Measurements from ENCODE around the gene PBX3. TPM values are rescaled to one million over a fixed set of nuclear protein-coding genes. Genes with fewer than 3 reads are reported as not detected.
"Not testable (repeated sequence)": the region's sequence is repeated elsewhere in the genome, so short reads cannot be mapped to it uniquely, and the experiment has no call there.

Gene PBX3
- polyA plus RNA-seq, 12 donors: 11.2 to 26.2 (median 15.6) TPM; not detected in 1

GRCh38 chr9:125772740-125773139, 25.6 kb downstream of the PBX3 start:
- DNase-seq: no peak

- no peak for DNase-seq
Observed at GRCh38 chr9:125774106-125774505, 26.9 kb downstream of the PBX3 start.

GRCh38 chr9:125776789-125777188, 29.6 kb downstream of the PBX3 start:
- not testable (repeated sequence) for DNase-seq

- DNase-seq: not testable (repeated sequence)
Observed at GRCh38 chr9:125778538-125779219, 31.5 kb downstream of the PBX3 start.

GRCh38 chr9:125779220-125779565, 32.0 kb downstream of the PBX3 start:
- DNase-seq: not testable (repeated sequence)

- DNase-seq: no peak
Observed at GRCh38 chr9:125782718-125783117, 35.5 kb downstream of the PBX3 start.

- no peak for DNase-seq
Observed at GRCh38 chr9:125784286-125785049, 37.3 kb downstream of the PBX3 start.

GRCh38 chr9:125785248-125785751, 38.1 kb downstream of the PBX3 start:
- no peak for DNase-seq

GRCh38 chr9:125787715-125788114, 40.5 kb downstream of the PBX3 start:
- DNase-seq: no peak

- DNase-seq: no peak
Observed at GRCh38 chr9:125789196-125789595, 42.0 kb downstream of the PBX3 start.

- no peak for DNase-seq
Observed at GRCh38 chr9:125794708-125795107, 47.5 kb downstream of the PBX3 start.

- no peak for DNase-seq
Observed at GRCh38 chr9:125795970-125796596, 48.9 kb downstream of the PBX3 start.

GRCh38 chr9:125797930-125798329, 50.8 kb downstream of the PBX3 start:
- no peak for DNase-seq

GRCh38 chr9:125803526-125803925, 56.4 kb downstream of the PBX3 start:
- no peak for DNase-seq

GRCh38 chr9:125805057-125805456, 57.9 kb downstream of the PBX3 start:
- no peak for DNase-seq

- no peak for DNase-seq
Observed at GRCh38 chr9:125805586-125805985, 58.4 kb downstream of the PBX3 start.

GRCh38 chr9:125807079-125807478, 59.9 kb downstream of the PBX3 start:
- no peak for DNase-seq

- DNase-seq: no peak
Observed at GRCh38 chr9:125810161-125810560, 63.0 kb downstream of the PBX3 start.

- DNase-seq: no peak
Observed at GRCh38 chr9:125811002-125811401, 63.8 kb downstream of the PBX3 start.

GRCh38 chr9:125812403-125812802, 65.2 kb downstream of the PBX3 start:
- DNase-seq: no peak

GRCh38 chr9:125815568-125815967, 68.4 kb downstream of the PBX3 start:
- no peak for DNase-seq

GRCh38 chr9:125816321-125816720, 69.1 kb downstream of the PBX3 start:
- DNase-seq: no peak
